ENCODE measurements around the gene AAK1.
"Not testable (repeated sequence)": the region's sequence is repeated elsewhere in the genome, so short reads cannot be mapped to it uniquely, and the experiment has no call there.

The AAK1 gene

GRCh38 chr2:69608109-69608508 lies 35.4 kb downstream of the AAK1 start:
- TF ChIP-seq CTCF (IDR thresholded peaks at IDR 0.05; ENCODE audit: borderline replicate concordance, extremely low read depth, low read length, poor library complexity, severe bottlenecking) (no peak), EZH2 (IDR thresholded peaks at IDR 0.05; ENCODE audit: borderline replicate concordance, low read depth, low read length, severe bottlenecking) (no peak)
- Histone ChIP-seq H3K27me3 (ENCODE audit: insufficient read depth, low read length, poor library complexity) (no peaks in the 10 kb centered on the region), H3K9me3 (ENCODE audit: insufficient read depth, low read length, severe bottlenecking) (no peaks in the 10 kb centered on the region), H3K36me3 (ENCODE audit: insufficient read depth, low read length) (peaks cover 74% of the 10 kb centered on the region), H3K4me1 (ENCODE audit: insufficient read depth, low read length) (no peaks in the 10 kb centered on the region; the same call in 1 of the 2 replicates), H3K27ac (ENCODE audit: low read length) (0 out of 2 replicates have a peak overlapping the region, but pooled peaks have one; percentile 12), H3K4me2 (ENCODE audit: insufficient read depth, low read length) (no peak overlapping the region), H3K4me3 (ENCODE audit: low read depth in 1 of 2, low read length in 2 of 2) (no peak overlapping the region), H2AFZ (ENCODE audit: low read depth, low read length) (no peak overlapping the region), H4K20me1 (ENCODE audit: insufficient read depth, low read length) (peaks cover 72% of the 10 kb centered on the region), H3K9ac (ENCODE audit: low read depth, low read length) (no peak overlapping the region), H3K79me2 (ENCODE audit: insufficient read depth, low read length) (peaks cover 99% of the 10 kb centered on the region)
- 0 out of 3 replicates have a peak, but pooled peaks have one; percentile 39 for ATAC-seq (ENCODE audit: insufficient read depth, low read depth)
- no peak for DNase-seq

- DNase-seq; H3K4me1 ChIP-seq (ENCODE audit: insufficient read depth, low read length); H3K4me3 ChIP-seq (ENCODE audit: low read depth in 1 of 2, low read length in 2 of 2); H3K27me3 ChIP-seq (ENCODE audit: insufficient read depth, low read length, poor library complexity); H3K9ac ChIP-seq (ENCODE audit: low read depth, low read length); H3K4me2 ChIP-seq (ENCODE audit: insufficient read depth, low read length); H3K9me3 ChIP-seq (ENCODE audit: insufficient read depth, low read length, severe bottlenecking); H3K27ac ChIP-seq (ENCODE audit: low read length); H2AFZ ChIP-seq (ENCODE audit: low read depth, low read length); ATAC-seq (ENCODE audit: insufficient read depth, low read depth): not testable (repeated sequence)
- peaks cover 98% of the 10 kb centered on the region for H3K79me2 ChIP-seq (ENCODE audit: insufficient read depth, low read length)
- peaks cover 71% of the 10 kb centered on the region for H3K36me3 ChIP-seq (ENCODE audit: insufficient read depth, low read length)
- H4K20me1 ChIP-seq (ENCODE audit: insufficient read depth, low read length) = peaks cover 68% of the 10 kb centered on the region
These were observed 36.8 kb downstream of the AAK1 start for GRCh38 chr2:69606771-69607170.

GRCh38 chr2:69605284-69605683 lies 38.3 kb downstream of the AAK1 start:
- TF ChIP-seq CTCF (IDR thresholded peaks at IDR 0.05; ENCODE audit: borderline replicate concordance, extremely low read depth, low read length, poor library complexity, severe bottlenecking) = no peak
- TF ChIP-seq EZH2 (IDR thresholded peaks at IDR 0.05; ENCODE audit: borderline replicate concordance, low read depth, low read length, severe bottlenecking) = no peak
- Histone ChIP-seq H3K9me3 (ENCODE audit: insufficient read depth, low read length, severe bottlenecking) (no peaks in the 10 kb centered on the region), H3K27me3 (ENCODE audit: insufficient read depth, low read length, poor library complexity) (no peaks in the 10 kb centered on the region), H3K79me2 (ENCODE audit: insufficient read depth, low read length) (peaks cover 98% of the 10 kb centered on the region), H3K9ac (ENCODE audit: low read depth, low read length) (no peak overlapping the region), H3K4me1 (ENCODE audit: insufficient read depth, low read length) (no peaks in the 10 kb centered on the region; the same call in 1 of the 2 replicates), H4K20me1 (ENCODE audit: insufficient read depth, low read length) (peaks cover 69% of the 10 kb centered on the region), H3K36me3 (ENCODE audit: insufficient read depth, low read length) (peaks cover 72% of the 10 kb centered on the region), H2AFZ (ENCODE audit: low read depth, low read length) (no peak overlapping the region), H3K4me3 (ENCODE audit: low read depth in 1 of 2, low read length in 2 of 2) (no peak overlapping the region), H3K27ac (ENCODE audit: low read length) (no peak overlapping the region), H3K4me2 (ENCODE audit: insufficient read depth, low read length) (no peak overlapping the region)
- ATAC-seq (ENCODE audit: insufficient read depth, low read depth) = no peak
- DNase-seq = no peak

GRCh38 chr2:69604836-69605235 lies 38.7 kb downstream of the AAK1 start:
- peaks cover 73% of the 10 kb centered on the region for H3K36me3 ChIP-seq (ENCODE audit: insufficient read depth, low read length)
- H3K27ac ChIP-seq (ENCODE audit: low read length) = no peak overlapping the region
- H2AFZ ChIP-seq (ENCODE audit: low read depth, low read length) = no peak overlapping the region
- ATAC-seq (ENCODE audit: insufficient read depth, low read depth) (no peak), DNase-seq (no peak)
- H3K9me3 ChIP-seq (ENCODE audit: insufficient read depth, low read length, severe bottlenecking) = no peaks in the 10 kb centered on the region
- no peaks in the 10 kb centered on the region for H3K27me3 ChIP-seq (ENCODE audit: insufficient read depth, low read length, poor library complexity)
- no peak for TF ChIP-seq CTCF (IDR thresholded peaks at IDR 0.05; ENCODE audit: borderline replicate concordance, extremely low read depth, low read length, poor library complexity, severe bottlenecking)
- no peak for TF ChIP-seq EZH2 (IDR thresholded peaks at IDR 0.05; ENCODE audit: borderline replicate concordance, low read depth, low read length, severe bottlenecking)
- no peak overlapping the region for H3K9ac ChIP-seq (ENCODE audit: low read depth, low read length)
- no peaks in the 10 kb centered on the region; the same call in 1 of the 2 replicates for H3K4me1 ChIP-seq (ENCODE audit: insufficient read depth, low read length)
- no peak overlapping the region for H3K4me3 ChIP-seq (ENCODE audit: low read depth in 1 of 2, low read length in 2 of 2)
- H3K4me2 ChIP-seq (ENCODE audit: insufficient read depth, low read length) = no peak overlapping the region
- H4K20me1 ChIP-seq (ENCODE audit: insufficient read depth, low read length) = peaks cover 69% of the 10 kb centered on the region
- peaks cover 98% of the 10 kb centered on the region for H3K79me2 ChIP-seq (ENCODE audit: insufficient read depth, low read length)
